GM12891 (cell line): ENCODE results near the gene EHBP1.

Experiments
- POLR2AphosphoS5 ChIP-seq: IDR thresholded peaks from 2 replicates; pipeline ENCODE4 v1.6.1; 2011; ENCODE audit warnings: low read depth, low read length, control low read depth
- SPI1 ChIP-seq: IDR thresholded peaks from 2 replicates; pipeline ENCODE4 v1.6.1; 2011; ENCODE audit warnings: low read depth, low read length, control low read depth

GRCh38 chr2:62968668-62969067 is 263.2 kb downstream of the EHBP1 start:
- TF ChIP-seq SPI1, result no peak
- TF ChIP-seq POLR2AphosphoS5, result no peak
